GM23338 (cell line): ENCODE data around the gene ZNF821. TPM values are rescaled to one million over a fixed set of nuclear protein-coding genes. Genes with fewer than 3 reads are reported as not detected.

Source experiments
- ATAC-seq: fragments of 200-7000 bp; cut with Tn5 transposase; 3 replicates; pipeline ENCODE4 v1.9.1; 2020
- DNase-seq: peaks from one replicate; pipeline ENCODE4 v3.0.0-alpha.2; 2015; ENCODE audit warnings: low spot score
- H2AFZ ChIP-seq: fragments of 200-600 bp; sonication (generic); 2 replicates; pipeline ENCODE4 v1.8.0; 2016; ENCODE audit warnings: antibody characterized with exemption, mild to moderate bottlenecking, moderate library complexity
- H3F3A ChIP-seq: fragments of 200-600 bp; sonication (generic); replicated peaks from 2 replicates; pipeline ENCODE4 v1.8.0; 2017; ENCODE audit warnings: antibody characterized with exemption, mixed run types, low read depth
- H3K27ac ChIP-seq: fragments of 200-600 bp; sonication (generic); 2 replicates; pipeline ENCODE4 v1.6.1; 2016; ENCODE audit warnings: low read depth
- H3K27me3 ChIP-seq: fragments of 200-600 bp; sonication (generic); 2 replicates; pipeline ENCODE4 v1.8.0; 2016; ENCODE audit warnings: mild to moderate bottlenecking, mixed run types, moderate library complexity; ENCODE audit not compliant: insufficient read depth
- H3K36me3 ChIP-seq: fragments of 200-600 bp; sonication (generic); 2 replicates; pipeline ENCODE4 v1.8.0; 2016; ENCODE audit warnings: mild to moderate bottlenecking; ENCODE audit not compliant: insufficient read depth
- H3K4me1 ChIP-seq: fragments of 200-600 bp; sonication (generic); 2 replicates; pipeline ENCODE4 v1.8.0; 2016; ENCODE audit warnings: mild to moderate bottlenecking, moderate library complexity; ENCODE audit not compliant: insufficient read depth
- H3K4me2 ChIP-seq: fragments of 200-600 bp; sonication (generic); 2 replicates; pipeline ENCODE4 v1.7.1; 2017; ENCODE audit warnings: mixed run types
- H3K4me3 ChIP-seq: fragments of 200-600 bp; sonication (generic); 2 replicates; pipeline ENCODE4 v1.6.1; 2016; ENCODE audit warnings: mixed run types
- H3K79me2 ChIP-seq: fragments of 200-600 bp; sonication (generic); replicated peaks from 2 replicates; pipeline ENCODE4 v1.8.0; 2017; ENCODE audit warnings: mild to moderate bottlenecking; ENCODE audit not compliant: insufficient read depth
- H3K9me2 ChIP-seq: fragments of 200-600 bp; sonication (generic); 2 replicates; pipeline ENCODE4 v1.8.0; 2017; ENCODE audit not compliant: insufficient read depth
- H4K20me1 ChIP-seq: fragments of 200-600 bp; sonication (generic); replicated peaks from 2 replicates; pipeline ENCODE4 v1.8.0; 2017; ENCODE audit warnings: mild to moderate bottlenecking; ENCODE audit not compliant: insufficient read depth
- H3K27ac Mint-ChIP-seq: 2 replicates; pipeline ENCODE4 v1.8.0; 2020; ENCODE audit warnings: inconsistent platforms, mild to moderate bottlenecking, moderate library complexity, mixed read lengths
- H3K27me3 Mint-ChIP-seq: 3 replicates; pipeline ENCODE4 v1.8.0; 2022; ENCODE audit warnings: low read depth, mild to moderate bottlenecking, moderate library complexity, mixed read lengths, inconsistent platforms; ENCODE audit not compliant: insufficient read depth, poor library complexity
- H3K36me3 Mint-ChIP-seq: 3 replicates; pipeline ENCODE4 v1.8.0; 2021; ENCODE audit warnings: low read depth, mild to moderate bottlenecking, inconsistent platforms, moderate library complexity, mixed read lengths
- H3K4me1 Mint-ChIP-seq: 3 replicates; pipeline ENCODE4 v1.8.0; 2020; ENCODE audit warnings: mild to moderate bottlenecking, inconsistent platforms, mixed read lengths
- H3K4me3 Mint-ChIP-seq: 3 replicates; pipeline ENCODE4 v1.8.0; 2021; ENCODE audit warnings: moderate library complexity, mild to moderate bottlenecking, inconsistent platforms, mixed read lengths
- H3K9me3 Mint-ChIP-seq: 3 replicates; pipeline ENCODE4 v1.8.0; 2020; ENCODE audit warnings: moderate library complexity, mild to moderate bottlenecking, inconsistent platforms, mixed read lengths
- CTCF ChIP-seq, 2 experiments: fragments of 200-600 bp in 1 of 2; sonication (generic) in 1 of 2; conservative IDR thresholded peaks; 2 replicates each; pipeline versions ENCODE4 v1.5.1 to v1.6.1; 2016 to 2017; ENCODE audit warnings: antibody characterized with exemption in 2 of 2, low read depth in 2 of 2, mild to moderate bottlenecking in 2 of 2, moderate library complexity in 1 of 2
- ETS1 ChIP-seq: IDR thresholded peaks from 2 replicates; pipeline ENCODE4 v1.6.1; 2016; ENCODE audit warnings: antibody characterized with exemption
- EZH2 ChIP-seq: fragments of 200-600 bp; sonication (generic); IDR thresholded peaks from one replicate; pipeline ENCODE4 v1.8.0; 2017; ENCODE audit warnings: antibody characterized with exemption, mild to moderate bottlenecking, low read depth; ENCODE audit not compliant: unreplicated experiment
- EZH2phosphoT487 ChIP-seq: fragments of 200-600 bp; sonication (generic); IDR thresholded peaks from one replicate; pipeline ENCODE4 v1.8.1; 2018; ENCODE audit warnings: antibody characterized with exemption; ENCODE audit not compliant: unreplicated experiment
- NANOG ChIP-seq: IDR thresholded peaks from 2 replicates; pipeline ENCODE4 v1.6.1; 2016; ENCODE audit warnings: antibody characterized with exemption, borderline replicate concordance
- POLR2AphosphoS5 ChIP-seq: IDR thresholded peaks from 2 replicates; pipeline ENCODE4 v1.6.1; 2016; ENCODE audit warnings: antibody characterized with exemption, low read depth
- REST ChIP-seq: IDR thresholded peaks from one replicate; pipeline ENCODE4 v1.6.1; 2018; ENCODE audit warnings: antibody characterized with exemption; ENCODE audit not compliant: unreplicated experiment
- STAT1 ChIP-seq: IDR thresholded peaks from one replicate; pipeline ENCODE4 v1.6.1; 2016; ENCODE audit warnings: antibody characterized with exemption; ENCODE audit not compliant: unreplicated experiment
- ZNF114 ChIP-seq: fragments of 250-450 bp; sonication (Bioruptor Pico); IDR thresholded peaks from 2 replicates; pipeline ENCODE4 v1.5.0; 2020; ENCODE audit warnings: mild to moderate bottlenecking, moderate library complexity
- ZNF331 ChIP-seq: fragments of 250-450 bp; sonication (Bioruptor Pico); IDR thresholded peaks from 2 replicates; pipeline ENCODE4 v1.5.0; 2020; ENCODE audit warnings: low read depth, mild to moderate bottlenecking, moderate library complexity
- ZNF462 ChIP-seq: fragments of 250-450 bp; sonication (Bioruptor Pico); IDR thresholded peaks from 2 replicates; pipeline ENCODE4 v1.5.0; 2020; ENCODE audit warnings: mild to moderate bottlenecking, moderate library complexity
- polyA plus RNA-seq: library from polyadenylated mRNA; unstranded; fragments of >200 nt; fragmentation: Nextera tagmentation; extraction: Ambion mirVana; gene quantifications from 2 replicates; pipeline ENCODE4 v1.2.1, GENCODE V29; 2016
- total RNA-seq: library from RNA; depleted of rRNA; stranded (reverse); fragments of >200 nt; shearing (Covaris generic); gene quantifications from 2 replicates; pipeline ENCODE4 v1.2.3, GENCODE V29; 2014

ZNF821 gene
- total and polyA plus RNA-seq, 2 experiments from 2014 or later = 13.3 to 14.8 TPM

- ATAC-seq = no peak
- Histone ChIP-seq H4K20me1 (no peaks in the 10 kb centered on the region), H3K9me2 (no peaks in the 10 kb centered on the region), H2AFZ (no peak overlapping the region), H3K79me2 (no peaks in the 10 kb centered on the region), H3K36me3 (no peaks in the 10 kb centered on the region), H3K27ac (no peak overlapping the region), H3K4me1 (peaks cover 20% of the 10 kb centered on the region), H3K4me2 (peak overlapping the region; percentile 81), H3F3A (peaks cover 6% of the 10 kb centered on the region), H3K4me3 (peak overlapping the region; percentile 88; the same call in 1 of the 2 replicates), H3K27me3 (no peaks in the 10 kb centered on the region)
- Mint-ChIP-seq H3K27me3 (peaks cover 7% of the 10 kb centered on the region), H3K4me3 (peak overlapping the region; percentile 91), H3K27ac (peak overlapping the region; percentile 70), H3K9me3 (peaks cover 3% of the 10 kb centered on the region; the same call in 1 of the 3 replicates), H3K36me3 (peaks cover under 1% of the 10 kb centered on the region; the same call in 1 of the 3 replicates), H3K4me1 (peaks cover 32% of the 10 kb centered on the region)
- TF ChIP-seq ZNF331 (CRISPR knock-in tag) (no peak), REST (no peak), ZNF114 (CRISPR knock-in tag) (no peak), STAT1 (no peak), POLR2AphosphoS5 (no peak), EZH2 (no peak), ZNF462 (CRISPR knock-in tag) (no peak), EZH2phosphoT487 (no peak), CTCF (conservative IDR thresholded peaks at IDR 0.05; ENCODE audit: low read depth in 2 of 2) (no peak), ETS1 (no peak), NANOG (no peak)
- DNase-seq = no peak
These were observed 1.3 kb upstream of the ZNF821 start for GRCh38 chr16:71885261-71885650.
